CD4-positive, alpha-beta T cell (primary cell): Measurements from ENCODE around the gene NOP53. TPM values are rescaled to one million over a fixed set of nuclear protein-coding genes. Genes with fewer than 3 reads are reported as not detected.

ENCODE experiments used
- ATAC-seq: fragments of 200-7000 bp; cut with Tn5 transposase; one replicate; pipeline ENCODE4 v1.10.0; 2022; ENCODE audit warnings: mild to moderate bottlenecking; ENCODE audit not compliant: poor library complexity
- CTCF ChIA-PET: fragments of 350-600 bp; sonication (Branson Sonifier 250); formaldehyde crosslinking; loops from one replicate; lab custom pipeline; 2021; ENCODE audit warnings: antibody characterized with exemption, inconsistent platforms; lab: Charles Lee
- POLR2A ChIA-PET: fragments of 350-600 bp; sonication (Branson Sonifier 250); formaldehyde crosslinking; loops from one replicate; lab custom pipeline; 2021; ENCODE audit warnings: antibody characterized with exemption, inconsistent platforms; lab: Charles Lee
- DNase-seq, 14 experiments: peaks; one replicate each; pipeline ENCODE4 v3.0.0-alpha.2; 2013 to 2020; ENCODE audit warnings: mixed read lengths in 2 of 14
- H3K27ac ChIP-seq, 2 donors: one replicate each; pipeline versions ENCODE4 v1.5.1 to v1.7.0; 2013; ENCODE audit warnings: low read length in 2 of 2, low read depth in 1 of 2, mild to moderate bottlenecking in 1 of 2
- H3K27me3 ChIP-seq, 2 experiments: 1 replicate in 1 of 2; 2 replicates in 1 of 2; pipeline versions ENCODE4 v1.6.1 to v1.7.0; 2013; ENCODE audit warnings: low read length in 2 of 2, control low read depth in 1 of 2, mild to moderate bottlenecking in 1 of 2, moderate library complexity in 1 of 2; ENCODE audit not compliant: insufficient read depth in 2 of 2, control insufficient read depth in 1 of 2
- H3K36me3 ChIP-seq: one replicate; pipeline ENCODE4 v1.6.1; 2013; ENCODE audit warnings: low read length, control low read depth; ENCODE audit not compliant: insufficient read depth
- H3K4me1 ChIP-seq: one replicate; pipeline ENCODE4 v1.6.1; 2013; ENCODE audit warnings: low read length, control low read depth; ENCODE audit not compliant: insufficient read depth
- H3K4me3 ChIP-seq: one replicate; pipeline ENCODE4 v1.5.1; 2013; ENCODE audit warnings: mild to moderate bottlenecking, low read length, moderate library complexity
- H3K9me3 ChIP-seq, 2 experiments: 1 replicate in 1 of 2; 2 replicates in 1 of 2; pipeline versions ENCODE4 v1.6.1 to v1.7.0; 2013; ENCODE audit warnings: low read length in 2 of 2, mild to moderate bottlenecking in 2 of 2, control low read depth in 1 of 2, moderate library complexity in 1 of 2; ENCODE audit not compliant: control insufficient read depth in 1 of 2, insufficient read depth in 1 of 2
- H3K27ac Mint-ChIP-seq: one replicate; pipeline ENCODE4 v1.8.0; 2020; ENCODE audit warnings: mixed read lengths
- H3K27me3 Mint-ChIP-seq: one replicate; pipeline ENCODE4 v1.8.0; 2021; ENCODE audit warnings: mixed read lengths
- H3K36me3 Mint-ChIP-seq: one replicate; pipeline ENCODE4 v1.8.0; 2021; ENCODE audit warnings: low read depth, mixed read lengths
- H3K4me1 Mint-ChIP-seq: one replicate; pipeline ENCODE4 v1.8.0; 2021; ENCODE audit warnings: low read depth, mixed read lengths
- H3K4me3 Mint-ChIP-seq: one replicate; pipeline ENCODE4 v1.8.0; 2020; ENCODE audit warnings: mild to moderate bottlenecking, mixed read lengths
- H3K9me3 Mint-ChIP-seq: one replicate; pipeline ENCODE4 v1.8.0; 2020; ENCODE audit warnings: mixed read lengths
- intact Hi-C, 2 experiments: fragments of 100-400 bp; cut with DNase I in 1 of 2; cut with micrococcal nuclease in 1 of 2; formaldehyde crosslinking; loops; one replicate each; pipeline versions ENCODE4 v1.15.1 to v1.9.0; 2023 to 2025; cut with DNase I, micrococcal nuclease
- total RNA-seq, 174 experiments: library from RNA in 2 of 174; stranded (reverse) in 2 of 174; gene quantifications; one replicate each; pipeline ENCODE4 v1.2.3 and lab custom pipeline; 2021 to 2026
- TF ChIP-seq, protein P1 (sequence below): fragments of 200-600 bp; IDR thresholded peaks from one replicate; pipeline ENCODE4 v1.8.0; 2022; ENCODE audit warnings: antibody characterized with exemption, mild to moderate bottlenecking

Gene NOP53
- total RNA-seq, 2 experiments from 2014 or later, result 1,074 to 1,154 TPM

DNA sequence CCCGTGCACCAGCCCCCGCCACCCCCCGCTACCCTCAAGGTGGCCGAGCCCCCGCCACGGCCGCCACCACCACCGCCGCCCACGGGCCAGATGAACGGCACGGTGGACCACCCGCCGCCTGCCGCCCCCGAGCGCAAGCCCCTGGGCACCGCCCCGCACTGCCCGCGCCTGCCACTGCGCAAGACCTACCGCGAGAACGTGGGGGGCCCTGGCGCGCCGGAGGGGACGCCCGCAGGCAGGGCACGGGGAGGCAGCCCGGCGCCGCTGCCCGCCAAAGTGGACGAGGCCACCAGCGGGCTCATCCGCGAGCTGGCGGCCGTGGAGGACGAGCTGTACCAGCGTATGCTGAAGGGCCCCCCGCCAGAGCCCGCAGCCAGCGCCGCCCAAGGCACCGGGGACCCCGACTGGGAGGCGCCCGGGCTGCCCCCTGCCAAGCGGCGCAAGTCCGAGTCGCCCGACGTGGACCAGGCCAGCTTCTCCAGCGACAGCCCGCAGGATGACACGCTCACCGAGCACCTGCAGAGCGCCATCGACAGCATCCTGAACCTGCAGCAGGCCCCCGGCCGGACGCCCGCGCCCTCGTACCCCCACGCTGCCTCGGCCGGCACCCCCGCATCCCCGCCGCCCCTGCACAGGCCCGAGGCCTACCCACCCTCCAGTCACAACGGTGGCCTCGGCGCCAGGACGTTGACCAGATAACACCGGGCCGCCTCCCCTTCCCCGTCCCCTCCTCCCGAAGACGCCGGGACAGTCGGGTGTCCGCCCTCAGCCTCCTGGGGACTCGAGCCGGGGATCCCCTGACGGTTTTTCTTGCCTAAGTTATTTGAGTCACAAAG lies 43.4 kb upstream of the NOP53 start:
- Mint-ChIP-seq H3K9me3 (no peaks in the 10 kb centered on the region), H3K27ac (no peak overlapping the region), H3K36me3 (peaks cover 44% of the 10 kb centered on the region), H3K4me1 (no peaks in the 10 kb centered on the region), H3K27me3 (no peaks in the 10 kb centered on the region), H3K4me3 (no peak overlapping the region)
- ATAC-seq (no peak), DNase-seq (peak in 1 of 14 experiments; percentile 26)
- Histone ChIP-seq H3K27ac (no peak overlapping the region), H3K4me3 (no peak overlapping the region), H3K27me3 (no peaks in the 10 kb centered on the region), H3K36me3 (peaks cover 31% of the 10 kb centered on the region), H3K9me3 (no peaks in the 10 kb centered on the region), H3K4me1 (peaks cover 6% of the 10 kb centered on the region)
- intact Hi-C loops, result no loop called here
- TF ChIP-seq, protein P1, sequence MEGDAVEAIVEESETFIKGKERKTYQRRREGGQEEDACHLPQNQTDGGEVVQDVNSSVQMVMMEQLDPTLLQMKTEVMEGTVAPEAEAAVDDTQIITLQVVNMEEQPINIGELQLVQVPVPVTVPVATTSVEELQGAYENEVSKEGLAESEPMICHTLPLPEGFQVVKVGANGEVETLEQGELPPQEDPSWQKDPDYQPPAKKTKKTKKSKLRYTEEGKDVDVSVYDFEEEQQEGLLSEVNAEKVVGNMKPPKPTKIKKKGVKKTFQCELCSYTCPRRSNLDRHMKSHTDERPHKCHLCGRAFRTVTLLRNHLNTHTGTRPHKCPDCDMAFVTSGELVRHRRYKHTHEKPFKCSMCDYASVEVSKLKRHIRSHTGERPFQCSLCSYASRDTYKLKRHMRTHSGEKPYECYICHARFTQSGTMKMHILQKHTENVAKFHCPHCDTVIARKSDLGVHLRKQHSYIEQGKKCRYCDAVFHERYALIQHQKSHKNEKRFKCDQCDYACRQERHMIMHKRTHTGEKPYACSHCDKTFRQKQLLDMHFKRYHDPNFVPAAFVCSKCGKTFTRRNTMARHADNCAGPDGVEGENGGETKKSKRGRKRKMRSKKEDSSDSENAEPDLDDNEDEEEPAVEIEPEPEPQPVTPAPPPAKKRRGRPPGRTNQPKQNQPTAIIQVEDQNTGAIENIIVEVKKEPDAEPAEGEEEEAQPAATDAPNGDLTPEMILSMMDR, result no peak
- POLR2A ChIA-PET, result no interaction called here
- CTCF ChIA-PET, result no interaction called here

DNA sequence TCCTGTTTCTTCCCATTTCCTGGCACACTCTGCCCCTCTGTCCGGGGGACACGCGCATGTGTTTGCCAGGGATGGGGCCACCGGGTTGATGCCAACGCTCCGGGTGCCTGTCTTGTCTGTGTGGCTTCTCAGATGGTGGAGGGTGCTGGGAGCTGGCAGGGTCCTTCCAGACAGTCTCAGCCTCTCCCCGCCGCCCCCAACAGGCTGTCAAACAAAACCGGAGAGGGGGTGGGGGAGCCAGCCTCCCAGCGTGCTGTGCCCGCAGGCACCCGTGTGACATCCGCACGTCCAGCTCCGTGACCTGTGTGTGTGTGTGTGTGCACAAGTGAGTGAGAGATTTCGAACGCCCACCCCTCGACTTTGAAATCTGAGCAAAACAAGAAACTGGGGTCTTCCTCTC lies 42.7 kb upstream of the NOP53 start:
- no peak overlapping the region for H3K27ac ChIP-seq
- Mint-ChIP-seq H3K9me3 (no peaks in the 10 kb centered on the region), H3K4me1 (no peaks in the 10 kb centered on the region), H3K4me3 (no peak overlapping the region), H3K27me3 (peaks cover 6% of the 10 kb centered on the region), H3K27ac (no peak overlapping the region), H3K36me3 (peaks cover 41% of the 10 kb centered on the region)
- TF ChIP-seq, protein P1, result no peak
- ChIA-PET POLR2A (no interaction called here), CTCF (no interaction called here)
- H3K9me3 ChIP-seq, result peaks cover 0 to 4% of the 10 kb centered on the region in 2 experiments
- no peak overlapping the region for H3K4me3 ChIP-seq
- peaks cover 0 to 3% of the 10 kb centered on the region in 2 experiments for H3K27me3 ChIP-seq
- intact Hi-C loops, result no loop called here
- ATAC-seq, result no peak
- DNase-seq, result no peak
- H3K4me1 ChIP-seq, result peaks cover 10% of the 10 kb centered on the region
- peaks cover 31% of the 10 kb centered on the region for H3K36me3 ChIP-seq

DNA sequence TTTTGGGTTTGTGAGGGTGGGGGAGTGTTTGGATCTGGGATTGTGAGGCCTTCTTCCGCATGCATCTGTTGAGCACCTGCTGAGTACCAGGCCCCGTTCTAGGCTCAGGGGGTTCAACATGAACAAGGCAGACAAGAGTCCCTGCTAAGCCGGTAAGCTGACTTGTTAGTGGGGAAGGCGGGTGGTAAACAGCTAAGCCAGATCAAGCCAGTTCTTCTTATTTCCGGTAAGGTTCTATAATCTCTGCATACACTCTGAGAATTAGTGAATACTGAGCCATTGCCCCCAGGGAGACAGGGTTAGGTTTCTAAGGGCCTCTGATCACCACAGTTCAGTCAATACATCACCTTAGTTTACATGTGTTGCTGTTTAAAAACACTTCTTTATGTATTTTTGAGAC lies 42.0 kb upstream of the NOP53 start:
- Mint-ChIP-seq H3K4me3 (no peak overlapping the region), H3K9me3 (no peaks in the 10 kb centered on the region), H3K4me1 (no peaks in the 10 kb centered on the region), H3K27me3 (peaks cover 6% of the 10 kb centered on the region), H3K36me3 (peaks cover 35% of the 10 kb centered on the region), H3K27ac (no peak overlapping the region)
- Histone ChIP-seq H3K9me3 (peaks cover 0 to 4% of the 10 kb centered on the region in 2 experiments), H3K27ac (no peak overlapping the region), H3K4me3 (no peak overlapping the region), H3K4me1 (peaks cover 7% of the 10 kb centered on the region), H3K36me3 (peaks cover 26% of the 10 kb centered on the region), H3K27me3 (peaks cover 3 to 7% of the 10 kb centered on the region in 2 experiments)
- ATAC-seq, result no peak
- ChIA-PET CTCF (no interaction called here), POLR2A (no interaction called here)
- TF ChIP-seq, protein P1, result no peak
- intact Hi-C loops, result no loop called here
- DNase-seq, result no peak
